Stimulated activated CD4-positive, alpha-beta T cell treated with anti-CD3 and anti-CD28 coated beads, Interleukin-1b, Interleukin-23, amount 100 ng/mL, for 4 hours (primary cell): Measurements from ENCODE around the gene MACROD2.

Experiments used
- DNase-seq, 2 donors: peaks; one replicate each; pipeline ENCODE4 v3.0.0-alpha.2; 2020; ENCODE audit warnings: low read depth in 2 of 2

Gene MACROD2

GRCh38 chr20:15045246-15045645, 1049.9 kb downstream of the MACROD2 start:
- DNase-seq: no peak

GRCh38 chr20:15047042-15047441, 1051.7 kb downstream of the MACROD2 start:
- no peak for DNase-seq

- DNase-seq: no peak
Observed at GRCh38 chr20:15047601-15048000, 1052.3 kb downstream of the MACROD2 start.

GRCh38 chr20:15056246-15056645, 1060.9 kb downstream of the MACROD2 start:
- DNase-seq: no peak

- DNase-seq: no peak
Observed at GRCh38 chr20:15058841-15059240, 1063.5 kb downstream of the MACROD2 start.

- DNase-seq: no peak
Observed at GRCh38 chr20:15059438-15059837, 1064.1 kb downstream of the MACROD2 start.

- no peak for DNase-seq
Observed at GRCh38 chr20:15060265-15061060, 1065.1 kb downstream of the MACROD2 start.

- no peak for DNase-seq
Observed at GRCh38 chr20:15061061-15061430, 1065.7 kb downstream of the MACROD2 start.

GRCh38 chr20:15061955-15062354, 1066.6 kb downstream of the MACROD2 start:
- no peak for DNase-seq

- no peak for DNase-seq
Observed at GRCh38 chr20:15063081-15063480, 1067.8 kb downstream of the MACROD2 start.

GRCh38 chr20:15064741-15065140, 1069.4 kb downstream of the MACROD2 start:
- DNase-seq: no peak

GRCh38 chr20:15065794-15066193, 1070.5 kb downstream of the MACROD2 start:
- DNase-seq: no peak

GRCh38 chr20:15068486-15068885, 1073.2 kb downstream of the MACROD2 start:
- no peak for DNase-seq

GRCh38 chr20:15069355-15069754, 1074.0 kb downstream of the MACROD2 start:
- DNase-seq: no peak

- no peak for DNase-seq
Observed at GRCh38 chr20:15071085-15071808, 1075.9 kb downstream of the MACROD2 start.

GRCh38 chr20:15072316-15072715, 1077.0 kb downstream of the MACROD2 start:
- DNase-seq: no peak

- no peak for DNase-seq
Observed at GRCh38 chr20:15075586-15075985, 1080.3 kb downstream of the MACROD2 start.

GRCh38 chr20:15076785-15077184, 1081.5 kb downstream of the MACROD2 start:
- DNase-seq: no peak

GRCh38 chr20:15077733-15078250, 1082.5 kb downstream of the MACROD2 start:
- no peak for DNase-seq

GRCh38 chr20:15079594-15080340, 1084.5 kb downstream of the MACROD2 start:
- DNase-seq: no peak

GRCh38 chr20:15081261-15081660, 1085.9 kb downstream of the MACROD2 start:
- no peak for DNase-seq

- DNase-seq: no peak
Observed at GRCh38 chr20:15091421-15092037, 1096.2 kb downstream of the MACROD2 start.
